ENCODE data around the gene CDH11. TPM values are rescaled to one million over a fixed set of nuclear protein-coding genes. Genes with fewer than 3 reads are reported as not detected.

Gene CDH11
- total RNA-seq, 1 donor from 2014 or later: 2.4 TPM

DNA sequence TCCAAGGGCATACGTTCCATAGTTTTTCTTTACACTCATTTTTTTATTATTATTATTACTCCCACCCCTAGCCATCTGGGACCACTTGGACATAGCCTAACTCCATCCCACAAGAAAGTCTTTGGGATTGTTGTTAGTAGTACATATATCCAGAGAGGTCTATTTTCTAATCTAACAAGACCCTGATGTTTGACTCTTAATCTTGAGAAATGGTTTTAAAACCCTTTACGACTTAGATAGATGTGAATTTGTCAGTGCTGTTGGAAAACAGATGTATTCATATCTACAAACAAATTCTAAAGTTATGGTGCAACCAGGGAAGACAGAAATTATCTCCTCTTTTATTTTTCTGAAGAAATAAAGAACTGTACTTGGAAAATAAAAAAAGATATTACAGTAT is 197.8 kb downstream of the CDH11 start:
- DNase-seq (ENCODE audit: low spot score): no peak

DNA sequence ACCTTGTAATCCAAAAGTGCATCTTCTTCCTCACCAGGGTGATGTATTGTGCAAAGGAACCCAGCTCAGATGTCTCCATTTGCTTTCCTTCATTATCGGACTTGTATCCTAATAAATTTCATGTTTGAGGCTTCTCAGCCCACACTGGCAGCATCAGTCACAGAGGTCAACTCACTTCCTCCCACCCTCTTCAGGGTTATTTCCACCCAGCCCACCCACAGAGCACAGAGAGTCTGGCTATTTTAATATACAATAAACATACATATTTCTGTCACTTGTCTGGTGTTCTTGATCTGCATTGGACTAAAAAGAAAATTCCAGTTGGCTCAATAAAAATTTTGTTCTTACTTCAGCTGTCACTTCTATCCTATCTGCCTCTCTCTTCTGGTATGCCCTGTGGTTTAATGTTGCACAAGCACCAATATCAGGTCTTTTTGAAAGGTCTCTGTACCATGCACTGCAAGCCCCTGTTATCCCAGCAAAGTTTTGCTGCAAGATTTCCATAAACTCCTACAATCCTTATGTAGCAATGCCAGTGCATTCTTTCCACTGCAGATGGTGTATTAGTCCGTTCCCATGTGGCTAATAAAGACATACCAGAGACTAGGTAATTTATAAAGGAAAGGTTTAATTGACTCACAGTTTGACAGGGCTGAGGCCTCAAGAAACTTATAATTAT is 201.8 kb downstream of the CDH11 start:
- ATAC-seq: no peak
- DNase-seq (ENCODE audit: low spot score): no peak

More for the DNA sequence above, 197.8 kb downstream of the CDH11 start:
- no peak for ATAC-seq

DNA sequence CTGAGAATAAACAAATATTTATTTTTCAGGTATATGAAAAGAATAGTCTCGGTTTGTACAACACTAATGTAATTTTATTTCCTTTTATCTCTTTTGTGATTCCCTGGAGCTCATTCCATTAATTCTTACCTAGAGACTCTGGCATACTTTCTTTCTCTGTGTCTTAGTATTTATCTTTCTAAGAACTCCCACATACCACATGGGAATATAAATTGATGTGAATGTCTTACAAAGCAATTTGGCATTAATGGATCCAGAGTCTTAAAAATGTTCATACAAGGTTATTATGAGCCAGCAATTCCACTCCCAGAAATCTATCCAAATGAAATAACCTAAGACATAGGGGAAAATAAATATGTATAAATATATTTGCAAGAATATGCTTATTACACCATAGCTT is 202.7 kb downstream of the CDH11 start:
- ATAC-seq: no peak
- DNase-seq (ENCODE audit: low spot score): no peak

GRCh38 chr16:64916051-64916450 is 205.8 kb downstream of the CDH11 start:
- DNase-seq (ENCODE audit: low spot score): no peak
- ATAC-seq: no peak

- no peak for ATAC-seq
- no peak for DNase-seq (ENCODE audit: low spot score)
These were observed 211.5 kb downstream of the CDH11 start for GRCh38 chr16:64910356-64910755.

- ATAC-seq: no peak
- no peak for DNase-seq (ENCODE audit: low spot score)
These were observed 214.0 kb downstream of the CDH11 start for GRCh38 chr16:64907844-64908243.

GRCh38 chr16:64903770-64904169 is 218.1 kb downstream of the CDH11 start:
- DNase-seq (ENCODE audit: low spot score): no peak
- no peak for ATAC-seq

DNA sequence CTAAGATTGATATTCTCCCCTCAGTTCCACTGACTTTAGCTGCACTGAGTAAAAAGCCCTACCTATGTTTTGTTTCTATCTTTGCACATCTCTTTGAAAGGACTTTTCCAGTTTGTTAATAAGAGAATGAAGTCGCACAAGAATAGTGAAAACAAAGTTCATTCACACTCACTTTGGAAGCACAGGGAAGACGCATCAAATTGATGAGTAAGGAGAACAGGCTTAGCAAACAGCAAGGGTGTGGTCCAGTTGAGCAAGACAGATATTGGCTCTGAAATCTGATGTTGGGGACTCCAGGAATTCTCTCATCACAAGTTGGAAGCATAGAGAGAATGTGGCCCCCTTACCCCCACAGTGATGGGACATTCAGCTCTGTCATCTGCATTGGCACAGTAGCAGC is 221.3 kb downstream of the CDH11 start:
- ATAC-seq (no peak), DNase-seq (ENCODE audit: low spot score) (no peak)

DNA sequence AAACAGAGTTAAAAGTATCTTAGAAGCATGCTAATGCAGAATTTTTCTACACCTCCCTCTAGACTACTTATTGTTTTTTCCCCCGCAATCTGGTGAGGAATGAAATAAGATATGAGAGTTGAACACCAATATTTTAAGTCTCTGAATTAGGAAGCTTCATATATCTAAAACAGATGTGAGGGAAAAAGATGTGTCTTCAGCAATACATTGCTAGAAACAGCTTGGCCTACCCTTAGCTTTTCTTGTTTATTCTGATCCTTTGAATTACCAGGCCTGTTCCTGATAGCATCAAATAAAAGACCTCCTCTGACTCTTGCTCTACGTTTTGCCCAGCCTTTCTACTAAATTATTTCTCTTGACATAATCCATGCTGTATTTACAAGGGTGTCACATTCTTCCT is 221.8 kb downstream of the CDH11 start:
- ATAC-seq (no peak), DNase-seq (ENCODE audit: low spot score) (no peak)

DNA sequence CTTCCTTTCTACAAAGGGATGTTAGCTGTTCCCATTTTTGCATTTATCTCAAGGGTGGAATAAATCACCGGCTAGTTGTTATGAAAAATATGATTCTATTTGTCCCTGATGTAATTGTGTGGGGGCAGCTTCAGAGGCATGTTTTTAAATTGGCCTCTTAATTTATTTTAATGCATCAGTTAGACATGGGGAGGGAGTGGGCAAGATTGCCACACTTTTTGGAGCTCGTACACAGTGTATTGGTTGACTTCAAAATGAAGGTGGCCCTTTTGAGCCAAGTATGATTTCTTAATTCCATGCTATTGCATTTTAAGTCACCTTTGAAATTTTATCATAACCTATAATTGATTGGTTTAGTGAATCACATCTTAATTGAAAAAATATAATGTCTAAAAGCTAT is 223.7 kb downstream of the CDH11 start:
- ATAC-seq: no peak
- no peak for DNase-seq (ENCODE audit: low spot score)
